NCI-H2171 (cell line): Measurements from ENCODE around the gene BMPR1B.
A peak's percentile ranks its signal among the peaks of the same experiment; 100 is the strongest.
"Not testable (repeated sequence)": the region's sequence is repeated elsewhere in the genome, so short reads cannot be mapped to it uniquely, and the experiment has no call there.

Source experiments
- DNase-seq: peaks from one replicate; lab custom pipeline; 2025; lab: John Stamatoyannopoulos, UW

Gene BMPR1B

GRCh38 chr4:95091272-95091671 lies 333.5 kb downstream of the BMPR1B start:
- no peak for DNase-seq

DNA sequence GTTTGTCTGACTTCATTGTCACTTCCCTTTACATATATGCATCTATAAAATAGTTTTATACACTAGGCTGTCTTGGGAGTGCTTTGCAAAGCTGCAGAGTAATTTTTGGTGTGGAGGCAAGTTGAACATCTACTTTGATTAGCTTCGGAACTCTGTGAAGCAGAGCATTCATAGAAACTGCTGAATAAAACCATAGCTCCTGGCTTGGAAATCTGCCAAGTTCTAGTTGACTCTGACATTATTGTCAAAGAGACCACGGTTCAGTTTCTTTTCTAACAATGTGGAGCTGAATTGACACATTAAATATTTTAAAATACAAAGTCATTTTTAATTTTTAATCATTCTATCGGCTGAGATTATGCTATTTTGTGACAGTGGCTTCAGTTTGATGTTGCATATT lies 335.0 kb downstream of the BMPR1B start:
- DNase-seq: peak; percentile 16

GRCh38 chr4:95093460-95093859 lies 335.7 kb downstream of the BMPR1B start:
- DNase-seq: no peak

- DNase-seq: no peak
Observed at GRCh38 chr4:95093936-95094929, 336.5 kb downstream of the BMPR1B start.

DNA sequence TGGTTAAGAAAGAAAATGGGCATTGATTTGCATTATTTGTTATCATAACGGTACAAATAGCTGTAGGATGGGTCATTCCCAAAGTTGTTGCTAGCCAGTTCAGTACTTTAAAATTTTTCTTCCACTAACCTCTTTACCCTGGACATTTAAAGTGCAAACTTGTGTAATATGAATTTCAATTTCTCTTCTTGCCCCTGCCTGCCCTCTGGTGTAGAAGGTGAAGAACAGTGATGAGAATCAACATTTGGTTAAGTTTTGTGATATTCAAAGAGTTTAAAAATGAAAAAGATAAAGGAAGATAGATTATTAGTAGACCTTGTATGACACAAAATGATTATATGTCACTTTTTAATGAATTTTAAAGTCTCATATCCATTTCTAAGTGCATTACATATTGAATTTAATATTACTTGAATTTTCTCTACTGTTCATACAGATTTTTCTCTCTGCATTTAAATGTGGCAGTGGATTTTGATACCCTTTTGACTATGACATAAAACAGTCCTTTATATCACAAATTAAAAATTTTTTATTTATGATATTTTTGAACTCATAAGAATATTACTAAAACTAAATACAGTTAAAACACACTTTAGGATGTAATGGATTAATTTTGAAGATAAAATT lies 337.7 kb downstream of the BMPR1B start:
- peak; percentile 1 for DNase-seq

GRCh38 chr4:95102162-95102790 lies 344.5 kb downstream of the BMPR1B start:
- no peak for DNase-seq

DNA sequence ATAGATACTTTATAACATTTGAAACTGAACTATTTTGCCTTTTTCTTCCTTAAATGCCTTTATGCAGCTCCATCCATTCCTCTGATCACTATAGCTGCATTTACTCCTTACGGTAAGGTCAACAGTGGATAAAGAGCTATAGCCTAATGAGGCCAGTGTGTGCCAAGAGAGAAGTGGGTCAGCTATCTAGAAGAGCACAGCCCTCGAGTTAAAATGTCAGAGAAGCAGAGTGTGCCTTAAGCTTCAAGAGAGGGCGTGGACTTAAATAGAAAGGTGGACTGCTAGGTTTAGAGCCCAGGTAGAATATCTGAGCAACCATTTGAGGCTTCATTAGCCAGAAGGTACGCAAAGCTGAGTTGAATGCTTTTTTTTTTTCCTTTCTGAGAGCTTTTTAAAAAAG lies 347.4 kb downstream of the BMPR1B start:
- DNase-seq: no peak

GRCh38 chr4:95105983-95106382 lies 348.2 kb downstream of the BMPR1B start:
- DNase-seq: no peak

GRCh38 chr4:95106408-95106928 lies 348.7 kb downstream of the BMPR1B start:
- no peak for DNase-seq

DNA sequence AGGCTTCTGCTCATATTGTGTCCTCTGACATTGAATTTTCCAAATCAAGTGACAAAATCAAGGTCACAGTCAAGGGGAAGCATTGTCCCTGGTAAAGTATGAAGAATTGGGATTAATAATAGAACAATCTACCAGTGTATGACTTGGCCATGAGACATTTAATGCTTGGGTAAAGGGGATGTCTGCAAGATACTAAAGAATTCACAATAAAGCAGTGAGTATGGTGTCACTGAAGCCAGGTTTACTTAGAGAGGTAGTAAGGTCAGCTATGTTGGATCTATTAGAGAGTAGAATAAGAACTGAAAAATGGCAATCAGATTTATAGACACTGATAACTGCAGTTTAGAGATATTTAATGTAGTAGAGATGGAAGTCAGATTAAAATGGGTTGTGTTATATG lies 349.2 kb downstream of the BMPR1B start:
- DNase-seq: no peak

DNA sequence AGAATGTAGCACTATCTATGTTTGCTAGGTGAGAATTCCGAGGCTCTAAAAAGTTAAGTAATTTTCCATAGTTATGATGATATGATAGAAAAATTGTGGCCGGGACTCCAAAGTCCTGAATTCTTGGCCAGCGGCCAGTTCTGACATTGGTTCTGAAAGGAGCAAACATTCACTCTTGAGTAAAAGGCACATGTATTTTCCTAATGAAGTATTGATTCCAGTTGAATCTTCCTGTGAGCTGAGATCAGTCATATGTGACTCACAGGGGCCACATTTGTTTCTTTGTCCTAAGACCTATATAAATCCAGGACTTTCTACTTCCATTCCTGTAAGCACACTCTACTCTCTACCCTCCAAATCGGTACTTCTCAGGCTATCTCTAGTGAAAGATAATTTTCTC lies 349.9 kb downstream of the BMPR1B start:
- no peak for DNase-seq

- no peak for DNase-seq
Observed at GRCh38 chr4:95108883-95109421, 351.2 kb downstream of the BMPR1B start.

GRCh38 chr4:95114521-95114920 lies 356.8 kb downstream of the BMPR1B start:
- DNase-seq: no peak

- no peak for DNase-seq
Observed at GRCh38 chr4:95118497-95118896, 360.7 kb downstream of the BMPR1B start.

DNA sequence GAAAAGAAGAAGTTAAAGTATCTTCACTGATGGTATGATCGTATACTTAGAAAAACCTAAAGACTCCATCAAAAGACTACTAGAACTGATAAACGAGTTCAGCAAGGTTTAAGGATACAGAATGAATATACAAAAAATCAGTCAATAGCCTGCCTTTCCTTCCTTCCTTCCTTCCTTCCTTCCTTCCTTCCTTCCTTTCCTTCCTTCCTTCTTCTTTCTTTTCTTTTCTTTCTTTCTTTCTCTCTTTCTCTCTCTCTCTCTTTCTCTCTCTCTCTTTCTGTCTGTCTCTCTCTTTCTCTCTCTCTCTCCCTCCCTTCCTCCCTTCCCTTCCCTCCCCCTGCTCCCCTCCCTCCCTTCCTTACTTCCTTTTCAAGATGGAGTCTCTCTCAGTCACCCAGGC lies 362.7 kb downstream of the BMPR1B start:
- DNase-seq: no peak

DNA sequence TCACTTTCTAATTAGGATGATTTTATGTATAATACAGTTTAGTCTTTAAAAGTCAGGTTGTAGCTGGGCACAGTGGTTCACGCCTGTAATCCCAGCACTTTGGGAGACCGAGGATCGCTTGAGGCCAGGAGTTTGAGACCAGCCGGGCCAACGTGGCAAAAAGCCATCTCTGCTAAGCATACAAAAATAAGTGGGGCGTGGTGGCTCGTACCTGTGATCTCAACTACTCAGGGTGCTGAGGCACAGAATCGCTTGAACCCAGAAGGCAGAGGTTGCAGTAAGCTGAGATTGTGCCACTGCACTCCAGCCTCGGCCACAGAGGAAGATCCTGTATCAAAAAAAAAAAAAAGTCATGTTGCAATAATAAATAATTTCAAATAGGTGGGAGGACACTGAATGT lies 364.2 kb downstream of the BMPR1B start:
- DNase-seq: no peak

DNA sequence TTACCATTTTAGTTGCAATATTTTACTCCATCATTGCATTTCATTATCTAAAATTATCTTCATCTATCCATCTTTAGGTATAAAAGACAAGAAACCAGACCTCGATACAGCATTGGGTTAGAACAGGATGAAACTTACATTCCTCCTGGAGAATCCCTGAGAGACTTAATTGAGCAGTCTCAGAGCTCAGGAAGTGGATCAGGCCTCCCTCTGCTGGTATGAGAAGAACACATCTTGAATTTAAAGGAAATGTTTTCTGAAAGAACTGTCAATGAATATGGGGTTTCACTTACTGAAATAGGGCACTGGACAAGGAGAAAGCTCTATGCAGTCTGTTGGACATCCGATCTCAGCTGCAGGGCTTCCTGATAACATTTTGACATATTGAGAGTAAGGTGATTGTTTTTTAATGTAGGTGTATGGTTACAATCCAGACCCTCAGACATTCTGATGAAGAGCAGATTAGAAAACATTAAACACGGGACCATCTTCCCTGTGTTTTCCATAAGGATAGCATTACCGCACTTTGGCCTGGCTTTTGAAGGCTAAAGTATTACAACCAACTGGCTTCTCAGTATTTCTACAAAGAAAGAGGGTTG lies 367.2 kb downstream of the BMPR1B start:
- peak; percentile 31 for DNase-seq

DNA sequence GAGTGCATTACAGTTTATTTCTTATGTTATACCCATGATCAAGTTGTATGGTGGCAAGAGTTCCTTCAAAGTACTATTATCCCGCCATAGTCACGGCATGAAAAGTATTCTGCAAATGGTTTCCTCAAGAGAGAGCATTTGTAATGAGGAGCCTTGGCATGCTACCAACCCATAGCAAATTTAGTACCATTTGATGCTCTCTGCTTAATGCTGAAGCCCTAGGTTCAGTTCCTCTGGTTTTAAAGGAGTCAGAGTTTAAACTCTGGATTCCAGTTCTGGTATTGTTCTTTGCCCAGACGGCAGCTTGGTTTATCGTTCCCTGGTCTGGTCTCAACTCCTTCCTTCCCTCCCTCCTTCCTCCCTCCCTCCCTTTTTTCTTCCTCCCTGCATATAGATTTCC lies 371.3 kb downstream of the BMPR1B start:
- no peak for DNase-seq

GRCh38 chr4:95129821-95130311 lies 372.1 kb downstream of the BMPR1B start:
- no peak for DNase-seq

GRCh38 chr4:95134016-95134415 lies 376.3 kb downstream of the BMPR1B start:
- not testable (repeated sequence) for DNase-seq

GRCh38 chr4:95139424-95139823 lies 381.7 kb downstream of the BMPR1B start:
- not testable (repeated sequence) for DNase-seq

GRCh38 chr4:95141361-95141760 lies 383.6 kb downstream of the BMPR1B start:
- no peak for DNase-seq
